Heart left ventricle (tissue), 13 donors: ENCODE measurements around the gene MEGF8.

Source experiments
- POLR2A ChIP-seq, 2 donors: fragments of 450-650 bp; IDR thresholded peaks; one replicate each; pipeline ENCODE4 v1.6.1; 2017; ENCODE audit warnings: antibody characterized with exemption in 2 of 2, mild to moderate bottlenecking in 2 of 2, moderate library complexity in 2 of 2
- TF ChIP-seq, protein P1 (sequence below), 12 donors: fragments of 200-600 bp; sonication (generic) in 4 of 12; IDR thresholded peaks; one replicate each; pipeline versions ENCODE4 v1.5.0 to v1.8.0; 2018 to 2022; ENCODE audit warnings: antibody characterized with exemption in 12 of 12, mild to moderate bottlenecking in 5 of 12
- donor health status: ischemic (EF 13 %, LVEDD 7.1; RV severe dilation, severe dysfunction).
- donor health status: DM: no; HTN: yes; CAD: no.
- donor health status: DM: no; HTN: no; CAD: no.
- donor health status: ischemic (EF 25% LVEDD 6.9; RV normal size, moderate dysfunction).
- donor health status: ischemic (EF 25% LVEDD 5.7; RV mildly dilated, moderate dysfunction).
- donor health status: ischemic (EF 35%, LVEDD 5.7; RV mildly dilated, moderate dysfunction).
- donor health status: nonischemic (EF 11% LVEDD 7.7; RV severe dilation, severe dysfunction).
- donor health status: DM: yes; HTN: yes; CAD: no.
- donor health status: PGD.
- donor health status: ischemic (EF 29% LVEDD 5.4; RV normal size, mild dysfunction).
- donor health status: nonischemic (EF 23%, LVEDD 6.1; RV moderate dilation, normal function).

DNA sequence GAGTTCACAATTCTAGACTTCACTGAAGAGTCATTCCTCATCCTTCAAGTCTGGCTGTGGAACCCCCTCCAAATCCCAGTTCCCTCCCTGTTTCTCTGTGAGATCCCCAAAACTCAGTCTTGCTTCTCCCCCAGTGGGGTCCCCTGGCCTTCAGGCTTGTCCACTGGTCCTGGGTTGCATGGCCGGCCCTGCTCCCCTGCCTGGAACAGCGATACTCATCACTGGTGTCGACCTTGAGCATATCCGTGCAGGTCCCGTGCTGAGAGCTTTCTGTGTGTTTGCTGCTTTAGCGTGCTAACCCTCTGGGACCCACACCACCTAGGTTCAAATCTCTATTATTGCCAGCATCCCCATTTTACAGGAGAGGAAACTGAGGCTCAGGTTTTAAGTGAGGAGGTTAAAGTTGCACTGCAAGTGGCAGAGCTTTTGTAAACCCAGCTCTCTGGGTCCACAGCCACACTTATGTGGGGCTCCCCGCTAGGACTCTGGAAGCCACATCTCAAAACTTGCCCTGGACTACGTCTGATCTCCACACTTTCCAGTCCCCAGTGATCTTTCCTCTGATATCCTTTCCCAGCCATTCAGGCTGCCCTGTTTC is 86.2 kb downstream of the MEGF8 start:
- TF ChIP-seq, protein P1, sequence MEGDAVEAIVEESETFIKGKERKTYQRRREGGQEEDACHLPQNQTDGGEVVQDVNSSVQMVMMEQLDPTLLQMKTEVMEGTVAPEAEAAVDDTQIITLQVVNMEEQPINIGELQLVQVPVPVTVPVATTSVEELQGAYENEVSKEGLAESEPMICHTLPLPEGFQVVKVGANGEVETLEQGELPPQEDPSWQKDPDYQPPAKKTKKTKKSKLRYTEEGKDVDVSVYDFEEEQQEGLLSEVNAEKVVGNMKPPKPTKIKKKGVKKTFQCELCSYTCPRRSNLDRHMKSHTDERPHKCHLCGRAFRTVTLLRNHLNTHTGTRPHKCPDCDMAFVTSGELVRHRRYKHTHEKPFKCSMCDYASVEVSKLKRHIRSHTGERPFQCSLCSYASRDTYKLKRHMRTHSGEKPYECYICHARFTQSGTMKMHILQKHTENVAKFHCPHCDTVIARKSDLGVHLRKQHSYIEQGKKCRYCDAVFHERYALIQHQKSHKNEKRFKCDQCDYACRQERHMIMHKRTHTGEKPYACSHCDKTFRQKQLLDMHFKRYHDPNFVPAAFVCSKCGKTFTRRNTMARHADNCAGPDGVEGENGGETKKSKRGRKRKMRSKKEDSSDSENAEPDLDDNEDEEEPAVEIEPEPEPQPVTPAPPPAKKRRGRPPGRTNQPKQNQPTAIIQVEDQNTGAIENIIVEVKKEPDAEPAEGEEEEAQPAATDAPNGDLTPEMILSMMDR (IDR thresholded peaks at IDR 0.05) = no peak
- no peak for TF ChIP-seq POLR2A (IDR thresholded peaks at IDR 0.05)
